WTC11 (cell line): ENCODE results near the gene ADPGK. TPM values are rescaled to one million over a fixed set of nuclear protein-coding genes. Genes with fewer than 3 reads are reported as not detected.

Experiments used
- ATAC-seq: fragments of 200-7000 bp; cut with Tn5 transposase; 2 replicates; pipeline ENCODE4 v1.10.0; 2021; ENCODE audit warnings: mild to moderate bottlenecking, moderate library complexity
- CTCF ChIA-PET: fragments of 300-600 bp; sonication (Branson Sonifier 250); formaldehyde crosslinking; loops from one replicate; lab custom pipeline; 2021; ENCODE audit warnings: antibody characterized with exemption; lab: Charles Lee
- POLR2A ChIA-PET: fragments of 350-600 bp; sonication (Branson Sonifier 250); formaldehyde crosslinking; loops from one replicate; lab custom pipeline; 2021; ENCODE audit warnings: antibody characterized with exemption; lab: Charles Lee
- DNase-seq: peaks from one replicate; pipeline ENCODE4 v3.0.0; 2021; ENCODE audit warnings: low spot score
- H3K27ac Mint-ChIP-seq: 2 replicates; pipeline ENCODE4 v1.8.0; 2021; ENCODE audit warnings: mixed read lengths
- H3K27me3 Mint-ChIP-seq: 2 replicates; pipeline ENCODE4 v1.8.0; 2021; ENCODE audit warnings: low read depth, mild to moderate bottlenecking, moderate library complexity, mixed read lengths
- H3K36me3 Mint-ChIP-seq: 2 replicates; pipeline ENCODE4 v1.8.0; 2021; ENCODE audit warnings: mixed read lengths
- H3K4me1 Mint-ChIP-seq: 2 replicates; pipeline ENCODE4 v1.8.0; 2022; ENCODE audit warnings: mixed read lengths
- H3K4me3 Mint-ChIP-seq: 2 replicates; pipeline ENCODE4 v1.8.0; 2021; ENCODE audit warnings: mild to moderate bottlenecking, moderate library complexity, mixed read lengths
- H3K9me3 Mint-ChIP-seq: 2 replicates; pipeline ENCODE4 v1.8.0; 2021; ENCODE audit warnings: mixed read lengths
- E2F4 ChIP-seq: sonication (generic); formaldehyde crosslinking; IDR thresholded peaks from 2 replicates; pipeline ENCODE4 v1.8.1; 2022; ENCODE audit warnings: low read depth, mild to moderate bottlenecking, moderate library complexity, missing genetic modification reagents, borderline replicate concordance
- ESRRA ChIP-seq: sonication (generic); formaldehyde crosslinking; IDR thresholded peaks from 2 replicates; pipeline ENCODE4 v1.8.1; 2022; ENCODE audit warnings: mild to moderate bottlenecking, missing genetic modification reagents, borderline replicate concordance
- JUN ChIP-seq: sonication (generic); formaldehyde crosslinking; IDR thresholded peaks from 2 replicates; pipeline ENCODE4 v1.8.0; 2023; ENCODE audit warnings: mild to moderate bottlenecking, missing genetic modification reagents
- KAT7 ChIP-seq: sonication (generic); formaldehyde crosslinking; IDR thresholded peaks from 2 replicates; pipeline ENCODE4 v1.8.1; 2023; ENCODE audit warnings: missing genetic modification reagents, mild to moderate bottlenecking, borderline replicate concordance
- NR2C2 ChIP-seq: sonication (generic); formaldehyde crosslinking; IDR thresholded peaks from 2 replicates; pipeline ENCODE4 v1.8.0; 2022; ENCODE audit warnings: mild to moderate bottlenecking, missing genetic modification reagents
- RORB ChIP-seq: fragments of 250-450 bp; sonication (Bioruptor Pico); IDR thresholded peaks from 2 replicates; pipeline ENCODE4 v1.9.0; 2021; ENCODE audit warnings: mild to moderate bottlenecking
- SMAD3 ChIP-seq: sonication (generic); formaldehyde crosslinking; IDR thresholded peaks from 2 replicates; pipeline ENCODE4 v1.8.0; 2022; ENCODE audit warnings: missing genetic modification reagents, mild to moderate bottlenecking, borderline replicate concordance
- STAT6 ChIP-seq: sonication (generic); formaldehyde crosslinking; conservative IDR thresholded peaks from 2 replicates; pipeline ENCODE4 v1.8.1; 2023; ENCODE audit warnings: mild to moderate bottlenecking, low read depth, missing genetic modification reagents, moderate library complexity
- USF1 ChIP-seq: sonication (generic); formaldehyde crosslinking; IDR thresholded peaks from 2 replicates; pipeline ENCODE4 v1.8.0; 2022; ENCODE audit warnings: mild to moderate bottlenecking, missing genetic modification reagents
- ZNF219 ChIP-seq: sonication (generic); formaldehyde crosslinking; IDR thresholded peaks from 2 replicates; pipeline ENCODE4 v1.8.0; 2023; ENCODE audit warnings: missing genetic modification reagents, mild to moderate bottlenecking, borderline replicate concordance
- ZNF512 ChIP-seq: sonication (generic); formaldehyde crosslinking; IDR thresholded peaks from 2 replicates; pipeline ENCODE4 v1.8.1; 2022; ENCODE audit warnings: missing genetic modification reagents, borderline replicate concordance
- total RNA-seq: library from RNA; stranded (reverse); gene quantifications from 3 replicates; pipeline ENCODE4 v1.2.3, GENCODE V29; 2021
- TF ChIP-seq, protein P1 (sequence below): fragments of 250-450 bp; sonication (Bioruptor Pico); IDR thresholded peaks from 2 replicates; pipeline ENCODE4 v1.9.0; 2021; ENCODE audit warnings: mild to moderate bottlenecking, borderline replicate concordance
- TF ChIP-seq, protein P2 (sequence below): sonication (generic); formaldehyde crosslinking; IDR thresholded peaks from 2 replicates; pipeline ENCODE4 v1.8.1; 2023; ENCODE audit warnings: mild to moderate bottlenecking, missing genetic modification reagents, moderate library complexity
- TF ChIP-seq, protein P3 (sequence below): sonication (generic); formaldehyde crosslinking; IDR thresholded peaks from 2 replicates; pipeline ENCODE4 v1.8.1; 2023; ENCODE audit warnings: mild to moderate bottlenecking, missing genetic modification reagents

Gene ADPGK
- total RNA-seq, 1 experiment from 2014 or later = 37.9 TPM

DNA sequence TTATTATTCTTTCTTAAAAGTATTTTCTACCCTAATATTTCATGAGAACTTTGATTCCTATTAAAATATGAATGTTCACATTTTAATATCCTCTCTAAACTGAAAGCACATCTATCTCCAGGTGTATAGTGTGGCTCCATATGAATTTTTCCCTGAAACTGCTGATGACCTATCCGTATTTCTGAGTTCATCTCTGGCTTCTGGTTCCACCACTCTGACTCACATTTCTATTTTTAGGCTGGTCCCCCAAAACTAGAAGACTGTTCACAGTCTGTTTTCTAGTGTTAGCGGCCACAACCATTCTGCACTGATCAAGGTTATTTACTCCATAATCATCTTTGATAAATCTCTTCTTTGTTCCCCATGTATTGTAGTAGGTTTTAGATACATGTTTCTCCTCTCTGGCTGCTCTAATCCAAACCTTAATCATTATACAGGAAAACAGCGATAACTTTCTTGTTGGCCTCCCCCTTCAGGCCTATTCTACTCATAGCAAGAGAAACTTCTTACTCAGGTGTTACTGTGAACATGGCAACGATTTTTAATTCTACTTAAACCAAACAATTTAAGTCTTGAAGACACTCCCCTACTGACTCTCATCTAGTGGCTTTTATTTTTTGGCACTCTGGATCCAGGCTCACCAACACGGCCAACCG is 12.8 kb downstream of the ADPGK start:
- ChIA-PET CTCF (no interaction called here), POLR2A (no interaction called here)
- Mint-ChIP-seq H3K27me3 (no peaks in the 10 kb centered on the region; the same call in 1 of the 2 replicates), H3K4me1 (no peaks in the 10 kb centered on the region), H3K9me3 (peaks cover 24% of the 10 kb centered on the region), H3K4me3 (no peak overlapping the region), H3K36me3 (peaks cover 68% of the 10 kb centered on the region), H3K27ac (no peak overlapping the region)
- no peak for ATAC-seq
- TF ChIP-seq E2F4 (CRISPR knock-in tag) = no peak
- TF ChIP-seq USF1 (CRISPR knock-in tag) = no peak
- TF ChIP-seq RORB = no peak
- TF ChIP-seq KAT7 (CRISPR knock-in tag) = no peak
- TF ChIP-seq, protein P1, sequence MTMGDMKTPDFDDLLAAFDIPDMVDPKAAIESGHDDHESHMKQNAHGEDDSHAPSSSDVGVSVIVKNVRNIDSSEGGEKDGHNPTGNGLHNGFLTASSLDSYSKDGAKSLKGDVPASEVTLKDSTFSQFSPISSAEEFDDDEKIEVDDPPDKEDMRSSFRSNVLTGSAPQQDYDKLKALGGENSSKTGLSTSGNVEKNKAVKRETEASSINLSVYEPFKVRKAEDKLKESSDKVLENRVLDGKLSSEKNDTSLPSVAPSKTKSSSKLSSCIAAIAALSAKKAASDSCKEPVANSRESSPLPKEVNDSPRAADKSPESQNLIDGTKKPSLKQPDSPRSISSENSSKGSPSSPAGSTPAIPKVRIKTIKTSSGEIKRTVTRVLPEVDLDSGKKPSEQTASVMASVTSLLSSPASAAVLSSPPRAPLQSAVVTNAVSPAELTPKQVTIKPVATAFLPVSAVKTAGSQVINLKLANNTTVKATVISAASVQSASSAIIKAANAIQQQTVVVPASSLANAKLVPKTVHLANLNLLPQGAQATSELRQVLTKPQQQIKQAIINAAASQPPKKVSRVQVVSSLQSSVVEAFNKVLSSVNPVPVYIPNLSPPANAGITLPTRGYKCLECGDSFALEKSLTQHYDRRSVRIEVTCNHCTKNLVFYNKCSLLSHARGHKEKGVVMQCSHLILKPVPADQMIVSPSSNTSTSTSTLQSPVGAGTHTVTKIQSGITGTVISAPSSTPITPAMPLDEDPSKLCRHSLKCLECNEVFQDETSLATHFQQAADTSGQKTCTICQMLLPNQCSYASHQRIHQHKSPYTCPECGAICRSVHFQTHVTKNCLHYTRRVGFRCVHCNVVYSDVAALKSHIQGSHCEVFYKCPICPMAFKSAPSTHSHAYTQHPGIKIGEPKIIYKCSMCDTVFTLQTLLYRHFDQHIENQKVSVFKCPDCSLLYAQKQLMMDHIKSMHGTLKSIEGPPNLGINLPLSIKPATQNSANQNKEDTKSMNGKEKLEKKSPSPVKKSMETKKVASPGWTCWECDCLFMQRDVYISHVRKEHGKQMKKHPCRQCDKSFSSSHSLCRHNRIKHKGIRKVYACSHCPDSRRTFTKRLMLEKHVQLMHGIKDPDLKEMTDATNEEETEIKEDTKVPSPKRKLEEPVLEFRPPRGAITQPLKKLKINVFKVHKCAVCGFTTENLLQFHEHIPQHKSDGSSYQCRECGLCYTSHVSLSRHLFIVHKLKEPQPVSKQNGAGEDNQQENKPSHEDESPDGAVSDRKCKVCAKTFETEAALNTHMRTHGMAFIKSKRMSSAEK (CRISPR knock-in tag) = no peak
- no peak for TF ChIP-seq ZNF219 (CRISPR knock-in tag)
- TF ChIP-seq ESRRA (CRISPR knock-in tag) = no peak
- TF ChIP-seq ZNF512 = no peak
- no peak for TF ChIP-seq SMAD3 (CRISPR knock-in tag)
- TF ChIP-seq, protein P2, sequence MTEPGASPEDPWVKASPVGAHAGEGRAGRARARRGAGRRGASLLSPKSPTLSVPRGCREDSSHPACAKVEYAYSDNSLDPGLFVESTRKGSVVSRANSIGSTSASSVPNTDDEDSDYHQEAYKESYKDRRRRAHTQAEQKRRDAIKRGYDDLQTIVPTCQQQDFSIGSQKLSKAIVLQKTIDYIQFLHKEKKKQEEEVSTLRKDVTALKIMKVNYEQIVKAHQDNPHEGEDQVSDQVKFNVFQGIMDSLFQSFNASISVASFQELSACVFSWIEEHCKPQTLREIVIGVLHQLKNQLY = no peak
- no peak for TF ChIP-seq NR2C2
- no peak for TF ChIP-seq JUN (CRISPR knock-in tag)
- TF ChIP-seq, protein P3, sequence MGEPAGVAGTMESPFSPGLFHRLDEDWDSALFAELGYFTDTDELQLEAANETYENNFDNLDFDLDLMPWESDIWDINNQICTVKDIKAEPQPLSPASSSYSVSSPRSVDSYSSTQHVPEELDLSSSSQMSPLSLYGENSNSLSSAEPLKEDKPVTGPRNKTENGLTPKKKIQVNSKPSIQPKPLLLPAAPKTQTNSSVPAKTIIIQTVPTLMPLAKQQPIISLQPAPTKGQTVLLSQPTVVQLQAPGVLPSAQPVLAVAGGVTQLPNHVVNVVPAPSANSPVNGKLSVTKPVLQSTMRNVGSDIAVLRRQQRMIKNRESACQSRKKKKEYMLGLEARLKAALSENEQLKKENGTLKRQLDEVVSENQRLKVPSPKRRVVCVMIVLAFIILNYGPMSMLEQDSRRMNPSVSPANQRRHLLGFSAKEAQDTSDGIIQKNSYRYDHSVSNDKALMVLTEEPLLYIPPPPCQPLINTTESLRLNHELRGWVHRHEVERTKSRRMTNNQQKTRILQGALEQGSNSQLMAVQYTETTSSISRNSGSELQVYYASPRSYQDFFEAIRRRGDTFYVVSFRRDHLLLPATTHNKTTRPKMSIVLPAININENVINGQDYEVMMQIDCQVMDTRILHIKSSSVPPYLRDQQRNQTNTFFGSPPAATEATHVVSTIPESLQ (CRISPR knock-in tag) = no peak
- no peak for TF ChIP-seq STAT6
- DNase-seq = no peak
